GM23338 (cell line): ENCODE measurements around the gene ANKRD13B. TPM values are rescaled to one million over a fixed set of nuclear protein-coding genes. Genes with fewer than 3 reads are reported as not detected.

Experiments used
- ATAC-seq: fragments of 200-7000 bp; cut with Tn5 transposase; 3 replicates; pipeline ENCODE4 v1.9.1; 2020
- DNase-seq: peaks from one replicate; pipeline ENCODE4 v3.0.0-alpha.2; 2015; ENCODE audit warnings: low spot score
- H2AFZ ChIP-seq: fragments of 200-600 bp; sonication (generic); 2 replicates; pipeline ENCODE4 v1.8.0; 2016; ENCODE audit warnings: antibody characterized with exemption, mild to moderate bottlenecking, moderate library complexity
- H3F3A ChIP-seq: fragments of 200-600 bp; sonication (generic); replicated peaks from 2 replicates; pipeline ENCODE4 v1.8.0; 2017; ENCODE audit warnings: antibody characterized with exemption, mixed run types, low read depth
- H3K27ac ChIP-seq: fragments of 200-600 bp; sonication (generic); 2 replicates; pipeline ENCODE4 v1.6.1; 2016; ENCODE audit warnings: low read depth
- H3K27me3 ChIP-seq: fragments of 200-600 bp; sonication (generic); 2 replicates; pipeline ENCODE4 v1.8.0; 2016; ENCODE audit warnings: mild to moderate bottlenecking, mixed run types, moderate library complexity; ENCODE audit not compliant: insufficient read depth
- H3K36me3 ChIP-seq: fragments of 200-600 bp; sonication (generic); 2 replicates; pipeline ENCODE4 v1.8.0; 2016; ENCODE audit warnings: mild to moderate bottlenecking; ENCODE audit not compliant: insufficient read depth
- H3K4me1 ChIP-seq: fragments of 200-600 bp; sonication (generic); 2 replicates; pipeline ENCODE4 v1.8.0; 2016; ENCODE audit warnings: mild to moderate bottlenecking, moderate library complexity; ENCODE audit not compliant: insufficient read depth
- H3K4me2 ChIP-seq: fragments of 200-600 bp; sonication (generic); 2 replicates; pipeline ENCODE4 v1.7.1; 2017; ENCODE audit warnings: mixed run types
- H3K4me3 ChIP-seq: fragments of 200-600 bp; sonication (generic); 2 replicates; pipeline ENCODE4 v1.6.1; 2016; ENCODE audit warnings: mixed run types
- H3K79me2 ChIP-seq: fragments of 200-600 bp; sonication (generic); replicated peaks from 2 replicates; pipeline ENCODE4 v1.8.0; 2017; ENCODE audit warnings: mild to moderate bottlenecking; ENCODE audit not compliant: insufficient read depth
- H3K9me2 ChIP-seq: fragments of 200-600 bp; sonication (generic); 2 replicates; pipeline ENCODE4 v1.8.0; 2017; ENCODE audit not compliant: insufficient read depth
- H4K20me1 ChIP-seq: fragments of 200-600 bp; sonication (generic); replicated peaks from 2 replicates; pipeline ENCODE4 v1.8.0; 2017; ENCODE audit warnings: mild to moderate bottlenecking; ENCODE audit not compliant: insufficient read depth
- H3K27ac Mint-ChIP-seq: 2 replicates; pipeline ENCODE4 v1.8.0; 2020; ENCODE audit warnings: inconsistent platforms, mild to moderate bottlenecking, moderate library complexity, mixed read lengths
- H3K27me3 Mint-ChIP-seq: 3 replicates; pipeline ENCODE4 v1.8.0; 2022; ENCODE audit warnings: low read depth, mild to moderate bottlenecking, moderate library complexity, mixed read lengths, inconsistent platforms; ENCODE audit not compliant: insufficient read depth, poor library complexity
- H3K36me3 Mint-ChIP-seq: 3 replicates; pipeline ENCODE4 v1.8.0; 2021; ENCODE audit warnings: low read depth, mild to moderate bottlenecking, inconsistent platforms, moderate library complexity, mixed read lengths
- H3K4me1 Mint-ChIP-seq: 3 replicates; pipeline ENCODE4 v1.8.0; 2020; ENCODE audit warnings: mild to moderate bottlenecking, inconsistent platforms, mixed read lengths
- H3K4me3 Mint-ChIP-seq: 3 replicates; pipeline ENCODE4 v1.8.0; 2021; ENCODE audit warnings: moderate library complexity, mild to moderate bottlenecking, inconsistent platforms, mixed read lengths
- H3K9me3 Mint-ChIP-seq: 3 replicates; pipeline ENCODE4 v1.8.0; 2020; ENCODE audit warnings: moderate library complexity, mild to moderate bottlenecking, inconsistent platforms, mixed read lengths
- CREB1 ChIP-seq: fragments of 250-450 bp; sonication (Bioruptor Pico); IDR thresholded peaks from 2 replicates; pipeline ENCODE4 v1.5.0; 2020; ENCODE audit warnings: low read depth, mild to moderate bottlenecking, moderate library complexity
- NANOG ChIP-seq: IDR thresholded peaks from 2 replicates; pipeline ENCODE4 v1.6.1; 2016; ENCODE audit warnings: antibody characterized with exemption, borderline replicate concordance
- POLR2AphosphoS5 ChIP-seq: IDR thresholded peaks from 2 replicates; pipeline ENCODE4 v1.6.1; 2016; ENCODE audit warnings: antibody characterized with exemption, low read depth
- ZNF114 ChIP-seq: fragments of 250-450 bp; sonication (Bioruptor Pico); IDR thresholded peaks from 2 replicates; pipeline ENCODE4 v1.5.0; 2020; ENCODE audit warnings: mild to moderate bottlenecking, moderate library complexity
- ZNF331 ChIP-seq: fragments of 250-450 bp; sonication (Bioruptor Pico); IDR thresholded peaks from 2 replicates; pipeline ENCODE4 v1.5.0; 2020; ENCODE audit warnings: low read depth, mild to moderate bottlenecking, moderate library complexity
- polyA plus RNA-seq: library from polyadenylated mRNA; unstranded; fragments of >200 nt; fragmentation: Nextera tagmentation; extraction: Ambion mirVana; gene quantifications from 2 replicates; pipeline ENCODE4 v1.2.1, GENCODE V29; 2016
- total RNA-seq: library from RNA; depleted of rRNA; stranded (reverse); fragments of >200 nt; shearing (Covaris generic); gene quantifications from 2 replicates; pipeline ENCODE4 v1.2.3, GENCODE V29; 2014
- TF ChIP-seq, protein P1 (sequence below): IDR thresholded peaks from one replicate; pipeline ENCODE4 v1.6.1; 2018; ENCODE audit warnings: antibody characterized with exemption; ENCODE audit not compliant: unreplicated experiment
- TF ChIP-seq, protein P2 (sequence below), 2 experiments: fragments of 200-600 bp in 1 of 2; sonication (generic) in 1 of 2; conservative IDR thresholded peaks; 2 replicates each; pipeline versions ENCODE4 v1.5.1 to v1.6.1; 2016 to 2017; ENCODE audit warnings: antibody characterized with exemption in 2 of 2, low read depth in 2 of 2, mild to moderate bottlenecking in 2 of 2, moderate library complexity in 1 of 2

The ANKRD13B gene
- total and polyA plus RNA-seq, 2 experiments from 2014 or later = 8.2 to 57.4 TPM

- TF ChIP-seq ZNF331 (CRISPR knock-in tag) (no peak), NANOG (no peak), POLR2AphosphoS5 (no peak), ZNF114 (CRISPR knock-in tag) (no peak), CREB1 (CRISPR knock-in tag) (no peak)
- TF ChIP-seq, protein P1, sequence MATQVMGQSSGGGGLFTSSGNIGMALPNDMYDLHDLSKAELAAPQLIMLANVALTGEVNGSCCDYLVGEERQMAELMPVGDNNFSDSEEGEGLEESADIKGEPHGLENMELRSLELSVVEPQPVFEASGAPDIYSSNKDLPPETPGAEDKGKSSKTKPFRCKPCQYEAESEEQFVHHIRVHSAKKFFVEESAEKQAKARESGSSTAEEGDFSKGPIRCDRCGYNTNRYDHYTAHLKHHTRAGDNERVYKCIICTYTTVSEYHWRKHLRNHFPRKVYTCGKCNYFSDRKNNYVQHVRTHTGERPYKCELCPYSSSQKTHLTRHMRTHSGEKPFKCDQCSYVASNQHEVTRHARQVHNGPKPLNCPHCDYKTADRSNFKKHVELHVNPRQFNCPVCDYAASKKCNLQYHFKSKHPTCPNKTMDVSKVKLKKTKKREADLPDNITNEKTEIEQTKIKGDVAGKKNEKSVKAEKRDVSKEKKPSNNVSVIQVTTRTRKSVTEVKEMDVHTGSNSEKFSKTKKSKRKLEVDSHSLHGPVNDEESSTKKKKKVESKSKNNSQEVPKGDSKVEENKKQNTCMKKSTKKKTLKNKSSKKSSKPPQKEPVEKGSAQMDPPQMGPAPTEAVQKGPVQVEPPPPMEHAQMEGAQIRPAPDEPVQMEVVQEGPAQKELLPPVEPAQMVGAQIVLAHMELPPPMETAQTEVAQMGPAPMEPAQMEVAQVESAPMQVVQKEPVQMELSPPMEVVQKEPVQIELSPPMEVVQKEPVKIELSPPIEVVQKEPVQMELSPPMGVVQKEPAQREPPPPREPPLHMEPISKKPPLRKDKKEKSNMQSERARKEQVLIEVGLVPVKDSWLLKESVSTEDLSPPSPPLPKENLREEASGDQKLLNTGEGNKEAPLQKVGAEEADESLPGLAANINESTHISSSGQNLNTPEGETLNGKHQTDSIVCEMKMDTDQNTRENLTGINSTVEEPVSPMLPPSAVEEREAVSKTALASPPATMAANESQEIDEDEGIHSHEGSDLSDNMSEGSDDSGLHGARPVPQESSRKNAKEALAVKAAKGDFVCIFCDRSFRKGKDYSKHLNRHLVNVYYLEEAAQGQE = peak; percentile 85
- TF ChIP-seq, protein P2, sequence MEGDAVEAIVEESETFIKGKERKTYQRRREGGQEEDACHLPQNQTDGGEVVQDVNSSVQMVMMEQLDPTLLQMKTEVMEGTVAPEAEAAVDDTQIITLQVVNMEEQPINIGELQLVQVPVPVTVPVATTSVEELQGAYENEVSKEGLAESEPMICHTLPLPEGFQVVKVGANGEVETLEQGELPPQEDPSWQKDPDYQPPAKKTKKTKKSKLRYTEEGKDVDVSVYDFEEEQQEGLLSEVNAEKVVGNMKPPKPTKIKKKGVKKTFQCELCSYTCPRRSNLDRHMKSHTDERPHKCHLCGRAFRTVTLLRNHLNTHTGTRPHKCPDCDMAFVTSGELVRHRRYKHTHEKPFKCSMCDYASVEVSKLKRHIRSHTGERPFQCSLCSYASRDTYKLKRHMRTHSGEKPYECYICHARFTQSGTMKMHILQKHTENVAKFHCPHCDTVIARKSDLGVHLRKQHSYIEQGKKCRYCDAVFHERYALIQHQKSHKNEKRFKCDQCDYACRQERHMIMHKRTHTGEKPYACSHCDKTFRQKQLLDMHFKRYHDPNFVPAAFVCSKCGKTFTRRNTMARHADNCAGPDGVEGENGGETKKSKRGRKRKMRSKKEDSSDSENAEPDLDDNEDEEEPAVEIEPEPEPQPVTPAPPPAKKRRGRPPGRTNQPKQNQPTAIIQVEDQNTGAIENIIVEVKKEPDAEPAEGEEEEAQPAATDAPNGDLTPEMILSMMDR (conservative IDR thresholded peaks at IDR 0.05; ENCODE audit: low read depth in 2 of 2) = peak; percentile 25 to 74; a peak in 3 of 4 replicates
Measured at GRCh38 chr17:29593591-29594518, 923 bp downstream of the ANKRD13B start (continued).

GRCh38 chr17:29594519-29595090 is 1.7 kb downstream of the ANKRD13B start:
- no peaks in the 10 kb centered on the region for H3K36me3 ChIP-seq
- peaks cover 8% of the 10 kb centered on the region; the same call in 1 of the 2 replicates for H4K20me1 ChIP-seq
- ATAC-seq = no peak
- H3K27me3 Mint-ChIP-seq = peaks cover 31% of the 10 kb centered on the region
- TF ChIP-seq, protein P2 (conservative IDR thresholded peaks at IDR 0.05; ENCODE audit: low read depth in 2 of 2) = 0 out of 4 replicates have a peak, but pooled peaks of 1 of the 2 experiments have one; percentile 1
- no peak for TF ChIP-seq ZNF114 (CRISPR knock-in tag)
- H3K4me2 ChIP-seq = peak overlapping the region; percentile 90
- H3K9me3 Mint-ChIP-seq = no peaks in the 10 kb centered on the region
- H3K4me1 Mint-ChIP-seq = peaks cover 54% of the 10 kb centered on the region
- H3K9me2 ChIP-seq = no peaks in the 10 kb centered on the region
- no peaks in the 10 kb centered on the region for H3K36me3 Mint-ChIP-seq
- peak overlapping the region; percentile 86 for H3K4me3 ChIP-seq
- H3K27me3 ChIP-seq = peaks cover 12% of the 10 kb centered on the region
- H3K27ac ChIP-seq = no peak overlapping the region
- H3F3A ChIP-seq = peaks cover 20% of the 10 kb centered on the region
- H3K27ac Mint-ChIP-seq = no peak overlapping the region
- H3K4me3 Mint-ChIP-seq = peak overlapping the region; percentile 77
- H3K79me2 ChIP-seq = peaks cover 15% of the 10 kb centered on the region
- DNase-seq = no peak
- peaks cover 55% of the 10 kb centered on the region for H3K4me1 ChIP-seq
- H2AFZ ChIP-seq = no peak overlapping the region
